Thyroid gland (tissue), 4 donors: ENCODE data around the gene TRAFD1.

Experiments used
- POLR2A ChIP-seq, 2 donors: fragments of 450-650 bp; IDR thresholded peaks; one replicate each; pipeline ENCODE4 v1.6.1; 2017; ENCODE audit warnings: antibody characterized with exemption in 2 of 2, mild to moderate bottlenecking in 2 of 2, moderate library complexity in 1 of 2
- TF ChIP-seq, protein P1 (sequence below), 6 experiments: fragments of 200-600 bp in 3 of 6; fragments of 450-650 bp in 3 of 6; sonication (generic) in 3 of 6; IDR thresholded peaks; one replicate each; pipeline ENCODE4 v1.5.1; 2016 to 2019; ENCODE audit warnings: antibody characterized with exemption in 6 of 6, mild to moderate bottlenecking in 2 of 6, inconsistent platforms in 1 of 6, moderate library complexity in 1 of 6

- TF ChIP-seq, protein P1, sequence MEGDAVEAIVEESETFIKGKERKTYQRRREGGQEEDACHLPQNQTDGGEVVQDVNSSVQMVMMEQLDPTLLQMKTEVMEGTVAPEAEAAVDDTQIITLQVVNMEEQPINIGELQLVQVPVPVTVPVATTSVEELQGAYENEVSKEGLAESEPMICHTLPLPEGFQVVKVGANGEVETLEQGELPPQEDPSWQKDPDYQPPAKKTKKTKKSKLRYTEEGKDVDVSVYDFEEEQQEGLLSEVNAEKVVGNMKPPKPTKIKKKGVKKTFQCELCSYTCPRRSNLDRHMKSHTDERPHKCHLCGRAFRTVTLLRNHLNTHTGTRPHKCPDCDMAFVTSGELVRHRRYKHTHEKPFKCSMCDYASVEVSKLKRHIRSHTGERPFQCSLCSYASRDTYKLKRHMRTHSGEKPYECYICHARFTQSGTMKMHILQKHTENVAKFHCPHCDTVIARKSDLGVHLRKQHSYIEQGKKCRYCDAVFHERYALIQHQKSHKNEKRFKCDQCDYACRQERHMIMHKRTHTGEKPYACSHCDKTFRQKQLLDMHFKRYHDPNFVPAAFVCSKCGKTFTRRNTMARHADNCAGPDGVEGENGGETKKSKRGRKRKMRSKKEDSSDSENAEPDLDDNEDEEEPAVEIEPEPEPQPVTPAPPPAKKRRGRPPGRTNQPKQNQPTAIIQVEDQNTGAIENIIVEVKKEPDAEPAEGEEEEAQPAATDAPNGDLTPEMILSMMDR (IDR thresholded peaks at IDR 0.05): no peak
- no peak for TF ChIP-seq POLR2A (IDR thresholded peaks at IDR 0.05)
These were observed 40.3 kb downstream of the TRAFD1 start for GRCh38 chr12:112165624-112166023.
